Ascending aorta (tissue), 2 donors: Measurements from ENCODE around the gene GJB3. TPM values are rescaled to one million over a fixed set of nuclear protein-coding genes. Genes with fewer than 3 reads are reported as not detected.

Source experiments
- DNase-seq, 2 donors: peaks; one replicate each; pipeline ENCODE4 v3.0.0-alpha.2; 2019; ENCODE audit warnings: low spot score in 2 of 2
- H3K27ac ChIP-seq, 2 donors: fragments of 200-600 bp; sonication (generic); one replicate each; pipeline ENCODE4 v1.5.1; 2016 to 2017; ENCODE audit warnings: mild to moderate bottlenecking in 1 of 2
- H3K27me3 ChIP-seq: fragments of 200-600 bp; sonication (generic); one replicate; pipeline ENCODE4 v1.5.1; 2017
- H3K36me3 ChIP-seq, 2 donors: fragments of 200-600 bp; sonication (generic); one replicate each; pipeline ENCODE4 v1.5.1; 2016
- H3K4me1 ChIP-seq, 2 donors: fragments of 200-600 bp; sonication (generic); one replicate each; pipeline ENCODE4 v1.5.1; 2016 to 2017; ENCODE audit warnings: mild to moderate bottlenecking in 1 of 2
- H3K4me3 ChIP-seq, 2 donors: fragments of 200-600 bp; sonication (generic); one replicate each; pipeline ENCODE4 v1.5.1; 2016 to 2017; ENCODE audit warnings: mild to moderate bottlenecking in 1 of 2
- H3K9me3 ChIP-seq, 2 donors: fragments of 200-600 bp; sonication (generic); one replicate each; pipeline ENCODE4 v1.5.1; 2016
- intact Hi-C: fragments of 100-400 bp; cut with DNase I; formaldehyde crosslinking; loops from one replicate; pipeline ENCODE4 v1.15.1; 2023
- total RNA-seq: library from RNA; depleted of rRNA; stranded (reverse); fragments of >200 nt; gene quantifications from one replicate; pipeline ENCODE4 v1.1.0, GENCODE V29; 2016
- TF ChIP-seq, protein P1 (sequence below), 3 experiments: fragments of 200-600 bp in 2 of 3; fragments of 450-650 bp in 1 of 3; sonication (generic) in 2 of 3; IDR thresholded peaks; one replicate each; pipeline ENCODE4 v1.5.1; 2016 to 2019; ENCODE audit warnings: antibody characterized with exemption in 3 of 3, mild to moderate bottlenecking in 1 of 3, moderate library complexity in 1 of 3

GJB3 gene
- total RNA-seq, 1 donor from 2014 or later = not detected

- Histone ChIP-seq H3K27me3 (no peaks in the 10 kb centered on the region), H3K27ac (peak overlapping the region; percentile 90 to 92), H3K4me3 (no peak overlapping the region), H3K4me1 (peaks cover 10 to 20% of the 10 kb centered on the region in 2 donors), H3K9me3 (no peaks in the 10 kb centered on the region), H3K36me3 (peaks cover 0 to 12% of the 10 kb centered on the region in 2 donors)
- TF ChIP-seq, protein P1, sequence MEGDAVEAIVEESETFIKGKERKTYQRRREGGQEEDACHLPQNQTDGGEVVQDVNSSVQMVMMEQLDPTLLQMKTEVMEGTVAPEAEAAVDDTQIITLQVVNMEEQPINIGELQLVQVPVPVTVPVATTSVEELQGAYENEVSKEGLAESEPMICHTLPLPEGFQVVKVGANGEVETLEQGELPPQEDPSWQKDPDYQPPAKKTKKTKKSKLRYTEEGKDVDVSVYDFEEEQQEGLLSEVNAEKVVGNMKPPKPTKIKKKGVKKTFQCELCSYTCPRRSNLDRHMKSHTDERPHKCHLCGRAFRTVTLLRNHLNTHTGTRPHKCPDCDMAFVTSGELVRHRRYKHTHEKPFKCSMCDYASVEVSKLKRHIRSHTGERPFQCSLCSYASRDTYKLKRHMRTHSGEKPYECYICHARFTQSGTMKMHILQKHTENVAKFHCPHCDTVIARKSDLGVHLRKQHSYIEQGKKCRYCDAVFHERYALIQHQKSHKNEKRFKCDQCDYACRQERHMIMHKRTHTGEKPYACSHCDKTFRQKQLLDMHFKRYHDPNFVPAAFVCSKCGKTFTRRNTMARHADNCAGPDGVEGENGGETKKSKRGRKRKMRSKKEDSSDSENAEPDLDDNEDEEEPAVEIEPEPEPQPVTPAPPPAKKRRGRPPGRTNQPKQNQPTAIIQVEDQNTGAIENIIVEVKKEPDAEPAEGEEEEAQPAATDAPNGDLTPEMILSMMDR (IDR thresholded peaks at IDR 0.05) = no peak
- DNase-seq = no peak
- intact Hi-C loops = no loop called here
These were observed 10.0 kb downstream of the GJB3 start for GRCh38 chr1:34790985-34791384.

DNA sequence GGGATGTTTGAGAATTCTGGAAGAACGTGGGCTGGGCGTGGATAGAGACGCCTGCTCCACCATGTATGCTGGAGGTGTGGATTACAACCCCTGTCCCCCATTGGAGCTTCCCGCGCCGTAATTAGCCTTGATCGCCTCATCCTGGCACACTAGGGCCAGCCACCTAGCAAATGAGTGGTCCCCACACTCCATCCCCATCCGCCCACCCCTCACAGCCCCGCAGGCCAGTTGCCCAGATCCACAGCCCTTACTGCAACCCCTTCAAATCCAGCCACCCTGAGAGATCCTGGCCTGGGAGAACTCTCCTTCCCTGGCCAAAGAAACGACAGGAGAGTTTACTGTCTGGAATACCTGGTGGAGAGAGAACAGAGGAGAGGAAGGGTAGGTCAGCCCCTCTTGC is 11.4 kb downstream of the GJB3 start:
- Histone ChIP-seq H3K4me3 (peak overlapping the region; percentile 65 to 81), H3K36me3 (peaks cover 2 to 12% of the 10 kb centered on the region in 2 donors), H3K9me3 (no peaks in the 10 kb centered on the region), H3K27ac (peak overlapping the region; percentile 90 to 92), H3K4me1 (peaks cover 10 to 13% of the 10 kb centered on the region in 2 donors), H3K27me3 (no peaks in the 10 kb centered on the region)
- intact Hi-C loops = no loop called here
- TF ChIP-seq, protein P1 (IDR thresholded peaks at IDR 0.05) = no peak
- DNase-seq = no peak

DNA sequence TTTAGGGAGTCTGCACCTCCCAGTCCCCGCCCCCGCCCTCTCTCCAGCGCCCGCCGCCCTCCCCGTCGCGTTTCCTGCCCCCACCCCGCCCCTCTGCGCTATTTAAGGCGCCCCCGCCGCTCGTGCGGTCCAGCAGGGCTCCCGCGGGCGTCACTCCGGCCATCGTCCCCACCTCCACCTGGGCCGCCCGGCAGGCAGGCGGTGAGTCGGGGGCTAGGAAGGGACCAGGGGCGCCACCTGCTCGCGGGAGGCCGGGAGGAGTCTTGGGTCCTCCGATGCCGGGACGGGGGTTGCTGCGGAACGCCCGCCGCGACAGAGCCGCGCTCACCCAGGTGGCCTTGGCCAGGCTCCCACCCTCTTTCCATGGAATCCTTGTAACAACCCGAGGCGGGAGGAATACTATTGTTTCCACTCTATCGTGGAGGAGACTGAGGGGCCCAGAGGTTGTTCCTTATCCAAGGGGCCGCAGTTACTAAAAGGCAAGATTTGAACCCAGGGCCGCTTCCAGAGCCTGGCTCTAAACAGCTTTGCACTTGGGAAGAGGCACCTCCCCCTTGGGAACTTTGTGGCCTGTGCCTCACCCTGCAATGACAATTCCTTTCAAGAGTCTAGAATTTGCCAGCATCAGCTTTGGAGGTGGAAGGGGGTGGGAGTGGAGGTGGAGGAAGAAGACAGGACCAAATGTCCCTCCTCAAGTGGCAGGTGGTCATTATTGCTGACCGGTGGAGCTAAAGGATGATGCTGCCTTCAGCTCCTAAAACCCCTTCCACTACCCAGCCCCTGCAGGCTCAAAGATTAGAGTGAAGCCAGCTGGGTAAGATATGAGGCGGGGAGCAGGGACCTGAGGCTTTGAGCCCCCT is 12.1 kb downstream of the GJB3 start, which contains the start of gene GJA4:
Gene GJA4 (plus strand): TSS at position 132 of the 860 bp plus-strand sequence. CDS start 1,215 bp downstream, outside the sequence.
- Histone ChIP-seq H3K27me3 (no peaks in the 10 kb centered on the region), H3K4me3 (peak within 1 kb of the TSS; percentile 65 to 81), H3K9me3 (no peaks in the 10 kb centered on the region), H3K27ac (peak within 1 kb of the TSS; percentile 90 to 92), H3K4me1 (peaks cover 8 to 10% of the 10 kb centered on the region in 2 donors), H3K36me3 (peaks cover 4 to 12% of the 10 kb centered on the region in 2 donors)
- no peak for DNase-seq
- TF ChIP-seq, protein P1 (IDR thresholded peaks at IDR 0.05) = no peak
- intact Hi-C loops = no loop called here

DNA sequence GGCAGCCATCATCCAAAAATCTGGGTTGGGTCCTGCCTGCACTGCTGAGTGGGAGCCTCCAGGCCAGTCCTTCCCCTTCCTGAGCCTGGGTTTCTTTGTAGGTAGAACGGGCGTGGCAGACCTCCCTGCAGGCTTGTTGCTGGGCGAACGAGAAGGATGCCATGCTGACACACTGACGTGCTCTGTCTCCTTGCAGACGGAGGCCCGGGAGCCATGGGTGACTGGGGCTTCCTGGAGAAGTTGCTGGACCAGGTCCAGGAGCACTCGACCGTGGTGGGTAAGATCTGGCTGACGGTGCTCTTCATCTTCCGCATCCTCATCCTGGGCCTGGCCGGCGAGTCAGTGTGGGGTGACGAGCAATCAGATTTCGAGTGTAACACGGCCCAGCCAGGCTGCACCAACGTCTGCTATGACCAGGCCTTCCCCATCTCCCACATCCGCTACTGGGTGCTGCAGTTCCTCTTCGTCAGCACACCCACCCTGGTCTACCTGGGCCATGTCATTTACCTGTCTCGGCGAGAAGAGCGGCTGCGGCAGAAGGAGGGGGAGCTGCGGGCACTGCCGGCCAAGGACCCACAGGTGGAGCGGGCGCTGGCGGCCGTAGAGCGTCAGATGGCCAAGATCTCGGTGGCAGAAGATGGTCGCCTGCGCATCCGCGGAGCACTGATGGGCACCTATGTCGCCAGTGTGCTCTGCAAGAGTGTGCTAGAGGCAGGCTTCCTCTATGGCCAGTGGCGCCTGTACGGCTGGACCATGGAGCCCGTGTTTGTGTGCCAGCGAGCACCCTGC is 13.2 kb downstream of the GJB3 start:
- TF ChIP-seq, protein P1 (IDR thresholded peaks at IDR 0.05) = no peak
- intact Hi-C loops = no loop called here
- Histone ChIP-seq H3K4me1 (peaks cover 8 to 10% of the 10 kb centered on the region in 2 donors), H3K4me3 (peak overlapping the region; percentile 65 to 81), H3K9me3 (no peaks in the 10 kb centered on the region), H3K36me3 (peaks cover 4 to 12% of the 10 kb centered on the region in 2 donors), H3K27me3 (no peaks in the 10 kb centered on the region), H3K27ac (peak overlapping the region; percentile 90 to 92)
- DNase-seq = no peak

- no peaks in the 10 kb centered on the region for H3K27me3 ChIP-seq
- intact Hi-C loops = no loop called here
- H3K27ac ChIP-seq = peak overlapping the region; percentile 14 to 92
- no peak for DNase-seq
- peaks cover 8 to 10% of the 10 kb centered on the region in 2 donors for H3K4me1 ChIP-seq
- no peaks in the 10 kb centered on the region for H3K9me3 ChIP-seq
- H3K36me3 ChIP-seq = peaks cover 4 to 12% of the 10 kb centered on the region in 2 donors
- TF ChIP-seq, protein P1 (IDR thresholded peaks at IDR 0.05) = no peak
- H3K4me3 ChIP-seq = peak overlapping the region in 1 of 2 donors; percentile 81
These were observed 13.8 kb downstream of the GJB3 start for GRCh38 chr1:34794790-34795180.
